ENCODE data around the gene EGFL7.

EGFL7 gene

DNA sequence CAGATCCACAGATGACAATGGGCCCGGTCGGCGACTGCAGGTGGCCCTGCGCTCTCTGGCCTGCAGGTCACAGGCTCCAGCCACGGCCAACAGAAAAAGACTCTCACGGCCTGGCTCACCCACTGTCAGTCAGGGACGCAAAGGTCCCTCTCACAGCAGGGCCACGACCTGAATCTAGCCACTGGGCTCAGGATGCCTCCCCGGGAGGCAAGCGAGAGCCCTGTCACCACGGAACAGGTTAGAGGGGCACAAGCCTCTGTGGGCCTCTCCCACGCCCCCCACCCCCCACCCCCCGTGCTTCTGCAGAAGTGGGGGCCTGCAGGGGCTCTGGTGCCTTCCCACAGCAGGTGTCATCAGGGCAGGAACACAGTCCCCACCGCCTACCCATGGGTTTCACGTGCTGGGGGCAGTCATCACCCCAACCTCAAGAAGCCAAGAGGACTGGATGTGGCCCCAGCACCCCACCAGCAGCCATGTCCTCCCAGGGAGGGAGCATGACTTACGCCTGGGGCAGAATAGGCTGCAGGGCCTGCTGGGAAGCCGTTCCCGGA lies 17.3 kb upstream of the EGFL7 start:
- DNase-seq = no peak

- DNase-seq = no peak
Measured at GRCh38 chr9:136645903-136646754, 16.6 kb upstream of the EGFL7 start.

- DNase-seq = no peak
Measured at GRCh38 chr9:136646827-136647711, 15.6 kb upstream of the EGFL7 start.

- no peak for DNase-seq
Measured at GRCh38 chr9:136648751-136649150, 14.0 kb upstream of the EGFL7 start.

DNA sequence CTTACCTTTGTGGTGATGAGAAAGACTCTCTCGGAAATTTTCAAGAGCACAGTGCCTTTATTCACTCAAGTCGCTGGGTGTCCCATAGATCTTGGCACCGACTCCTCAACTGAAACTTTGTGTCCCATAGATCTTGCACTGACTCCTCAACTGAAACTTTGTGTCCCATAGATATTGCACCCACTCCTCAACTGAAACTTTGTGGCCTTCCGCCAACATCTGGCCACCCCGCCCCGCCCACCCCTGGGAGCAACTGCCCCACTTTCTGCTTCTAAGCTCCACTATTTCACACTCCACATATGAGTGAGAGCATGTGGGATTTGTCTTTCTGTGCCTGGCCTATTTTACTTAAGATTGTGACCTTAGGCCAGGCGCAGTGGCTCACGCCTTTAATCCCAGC lies 12.7 kb upstream of the EGFL7 start:
- DNase-seq = no peak

GRCh38 chr9:136650648-136651047 lies 12.1 kb upstream of the EGFL7 start:
- no peak for DNase-seq

GRCh38 chr9:136651860-136652259 lies 10.9 kb upstream of the EGFL7 start:
- DNase-seq = no peak

DNA sequence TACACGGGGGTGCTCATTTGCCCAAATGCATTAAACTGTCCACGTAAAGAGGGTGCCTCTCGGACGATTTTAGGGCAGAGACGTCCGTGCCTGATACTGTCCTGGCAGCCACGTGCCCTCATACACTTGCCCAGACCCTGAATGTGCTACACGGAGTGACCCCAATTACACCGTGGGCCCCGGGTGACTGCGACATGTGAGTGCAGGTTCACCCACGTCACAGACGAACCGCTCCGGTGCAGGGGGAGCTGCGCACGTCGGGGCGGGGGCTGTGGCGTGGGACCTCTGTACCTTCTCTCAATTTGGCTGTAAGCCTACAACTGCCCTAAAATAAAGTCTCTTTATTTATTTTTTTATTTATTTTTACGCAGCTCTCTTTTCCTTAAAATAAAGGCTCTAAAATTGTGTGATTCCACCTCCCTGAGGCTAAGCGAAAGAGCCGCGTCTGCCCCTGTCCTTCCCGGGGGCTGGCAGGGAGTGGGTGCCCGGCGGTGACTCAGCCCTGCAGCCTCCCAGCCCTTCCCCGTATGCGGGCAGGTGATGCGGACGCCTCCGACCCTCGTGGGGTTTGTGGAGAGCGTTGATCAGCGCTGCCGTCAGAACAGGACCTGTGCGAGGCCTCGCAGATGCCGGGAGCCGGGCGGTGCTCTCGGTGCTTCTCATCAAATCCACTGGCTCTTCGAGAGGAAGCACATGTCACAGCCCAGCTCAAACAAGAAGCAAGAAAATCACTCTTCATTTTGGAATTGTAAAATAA lies 9.2 kb upstream of the EGFL7 start:
- DNase-seq = no peak

GRCh38 chr9:136654820-136655535 lies 7.7 kb upstream of the EGFL7 start:
- no peak for DNase-seq

GRCh38 chr9:136655536-136656182 lies 7.1 kb upstream of the EGFL7 start:
- DNase-seq = no peak

DNA sequence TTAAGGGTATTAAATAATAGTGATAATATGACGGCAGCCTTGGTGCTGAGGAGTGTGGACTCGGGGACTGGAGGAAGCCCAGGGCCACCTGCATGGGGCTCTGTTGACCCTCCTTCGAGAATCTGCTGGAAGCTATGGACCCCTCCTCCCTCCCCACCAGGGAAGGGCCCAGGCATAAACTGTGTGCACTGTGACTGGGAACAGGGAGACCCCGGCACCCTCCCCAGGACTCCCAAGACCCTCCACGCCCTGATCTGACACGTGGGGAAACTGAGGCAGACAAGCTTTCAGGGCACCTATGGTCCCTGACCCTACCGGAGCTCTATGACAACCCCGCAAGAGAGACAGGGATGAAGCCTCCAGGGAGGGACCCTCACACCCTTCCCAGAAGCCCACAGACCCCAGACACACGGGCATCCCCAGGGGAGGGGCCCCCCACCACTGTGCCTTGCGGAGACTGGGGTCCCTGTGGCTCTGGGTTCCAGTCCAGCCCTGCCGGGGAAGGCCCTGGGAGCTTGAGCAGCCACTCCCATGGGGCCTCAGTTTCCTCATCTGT lies 6.5 kb upstream of the EGFL7 start:
- DNase-seq = no peak

DNA sequence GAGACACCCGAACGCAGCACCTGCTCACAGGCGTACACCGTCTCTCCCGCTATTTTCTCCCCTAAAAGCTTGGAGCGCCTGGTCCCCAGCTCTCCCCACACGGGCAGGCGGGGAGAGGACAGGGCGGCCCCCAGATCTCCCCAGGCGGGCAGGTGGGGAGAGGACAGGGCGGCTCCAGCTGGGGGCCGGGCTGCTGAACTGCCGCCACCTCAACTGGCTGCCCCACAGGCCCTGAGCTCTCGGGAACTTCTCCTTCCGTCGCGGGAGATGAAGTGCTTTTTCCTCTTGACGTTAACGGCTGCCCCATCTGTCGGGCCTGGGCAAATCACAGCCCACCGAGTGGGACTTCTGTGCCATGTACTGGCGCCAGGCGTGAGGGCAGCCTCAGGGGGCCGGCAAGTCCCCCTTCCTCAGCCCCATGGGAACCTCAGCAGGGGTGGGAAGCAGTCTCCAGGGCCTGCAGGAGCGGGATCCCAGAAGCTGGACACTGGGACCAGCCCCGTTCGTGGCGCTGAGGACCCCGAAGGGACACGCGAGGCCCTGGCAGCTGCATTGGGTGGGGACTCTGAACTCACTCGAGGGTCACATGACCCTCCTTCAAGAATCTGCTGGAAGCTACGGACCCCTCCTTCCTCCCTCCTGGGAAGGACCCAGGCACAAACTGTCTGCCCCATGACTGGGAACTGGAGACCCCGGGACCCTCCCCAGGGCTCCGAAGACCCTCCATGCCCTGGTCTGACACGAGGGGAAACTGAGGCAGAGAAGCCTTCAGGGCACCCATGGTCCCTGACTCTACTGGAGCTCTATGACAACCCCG lies 5.7 kb upstream of the EGFL7 start:
- DNase-seq = no peak

- no peak for DNase-seq
Measured at GRCh38 chr9:136657974-136658848, 4.5 kb upstream of the EGFL7 start.

DNA sequence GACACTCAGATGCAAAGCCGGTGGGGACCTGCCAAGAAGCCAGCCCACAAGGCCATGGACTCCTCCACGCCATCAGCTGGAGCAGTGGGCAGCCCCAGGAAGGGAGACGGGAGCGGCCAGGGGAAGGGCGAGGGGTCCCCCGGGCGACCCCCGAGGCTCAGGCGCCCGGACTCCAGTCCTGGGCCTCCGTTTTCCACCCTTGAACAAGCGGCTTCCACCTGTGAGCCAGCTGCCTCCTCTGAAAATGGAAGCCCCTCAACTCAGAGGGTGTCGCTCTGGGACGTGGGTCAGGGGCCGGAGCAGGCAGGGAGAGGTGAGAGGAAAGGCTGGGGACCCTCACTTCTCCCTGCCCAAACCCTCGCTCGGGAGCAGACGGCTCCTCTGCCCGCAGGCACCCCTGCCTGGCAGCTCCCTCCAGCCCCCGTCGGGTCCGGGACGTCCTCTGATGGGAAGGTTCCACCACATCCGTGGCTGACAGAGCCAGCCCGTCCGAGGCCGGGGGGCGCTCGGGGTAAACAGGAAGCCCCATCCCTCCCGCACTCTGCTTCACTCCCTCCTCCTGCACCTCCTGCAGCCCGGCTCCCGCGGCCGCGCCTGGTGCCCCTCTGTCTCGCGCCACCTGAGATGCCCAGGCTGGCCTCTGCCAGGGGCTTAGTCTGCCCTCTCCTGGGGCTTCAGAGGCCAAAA lies 3.7 kb upstream of the EGFL7 start:
- no peak for DNase-seq

DNA sequence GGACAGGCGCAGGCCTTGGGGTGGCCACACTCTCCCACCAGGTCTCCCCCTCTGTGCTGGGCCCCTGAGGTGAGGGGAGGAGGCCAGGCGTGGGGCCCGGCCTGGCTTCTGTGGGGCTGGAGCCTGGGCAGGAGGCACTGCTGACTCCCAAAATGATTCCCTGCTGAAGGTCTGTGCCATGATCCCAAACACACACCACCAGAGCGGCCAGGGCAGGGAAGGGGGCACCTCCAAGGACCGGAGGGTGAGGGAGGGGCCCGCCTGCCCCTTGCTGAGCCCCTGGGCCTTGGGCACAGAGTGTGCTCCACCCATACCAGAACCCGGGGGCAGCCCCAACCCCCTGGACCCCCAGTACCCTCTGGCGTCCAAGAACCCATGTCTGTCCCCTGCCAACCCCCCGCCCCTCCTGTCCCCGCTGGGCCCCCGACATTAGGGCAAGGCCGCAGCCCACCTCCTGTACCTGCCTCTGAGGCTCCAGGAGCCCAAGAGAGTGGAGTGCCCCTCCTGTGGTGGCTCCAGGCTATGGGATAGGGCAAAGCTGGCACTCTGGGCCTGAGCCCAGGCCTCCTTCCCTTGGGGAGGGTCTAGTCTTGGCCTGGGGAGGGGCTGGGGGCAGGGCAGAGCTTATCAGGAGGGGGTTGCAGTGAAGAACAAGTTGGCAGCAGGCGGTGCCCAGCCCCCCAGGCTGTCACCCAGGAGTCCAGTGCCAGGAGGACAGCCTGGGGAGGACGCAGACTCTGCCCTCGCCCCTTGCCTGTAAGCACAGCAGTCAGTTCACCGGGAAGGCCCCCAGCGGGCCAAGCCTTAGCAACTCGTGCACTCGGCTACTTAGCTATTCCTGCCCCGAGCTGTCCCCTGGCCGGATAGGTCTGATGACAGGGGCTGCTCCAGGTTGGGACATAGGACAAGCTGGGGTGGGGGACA lies 2.6 kb upstream of the EGFL7 start:
- no peak for DNase-seq

- DNase-seq = no peak
Measured at GRCh38 chr9:136660971-136661550, 1.7 kb upstream of the EGFL7 start.

- no peak for DNase-seq
Measured at GRCh38 chr9:136661641-136662325, 933 bp upstream of the EGFL7 start.

All from activated CD8-positive, alpha-beta memory T cell treated with anti-CD3 and anti-CD28 coated beads, Interleukin-2, amount 50 U/mL, for 48 hours (primary cell).